Measurements from ENCODE around the gene NAALAD2.
"Not testable (repeated sequence)": the region's sequence is repeated elsewhere in the genome, so short reads cannot be mapped to it uniquely, and the experiment has no call there.

The NAALAD2 gene

GRCh38 chr11:90237004-90237403 is 102.5 kb downstream of the NAALAD2 start:
- no peak overlapping the region for H3K4me3 ChIP-seq
- H3K4me1 ChIP-seq = no peaks in the 10 kb centered on the region
- in situ Hi-C loops (cut with MboI; ENCODE audit: low sequenced_read_pairs) = no loop called here
- no peak for DNase-seq (ENCODE audit: low spot score in 2 of 2)
- 0 out of 2 replicates have a peak, but pooled peaks cover 3% of the 10 kb centered on the region for H3K27me3 ChIP-seq (ENCODE audit: low read depth)
- no peaks in the 10 kb centered on the region for H3K36me3 ChIP-seq (replicated peaks)
- H3K9me3 ChIP-seq = no peaks in the 10 kb centered on the region

- H3K4me3 ChIP-seq; H3K27me3 ChIP-seq (ENCODE audit: low read depth); H3K9me3 ChIP-seq; in situ Hi-C loops (cut with MboI; ENCODE audit: low sequenced_read_pairs); H3K4me1 ChIP-seq; H3K36me3 ChIP-seq (replicated peaks): not testable (repeated sequence)
- peak in 1 of 2 experiments; percentile 26 for DNase-seq (ENCODE audit: low spot score in 2 of 2)
Measured at GRCh38 chr11:90239967-90240636, 105.6 kb downstream of the NAALAD2 start.

GRCh38 chr11:90241414-90241813 is 107.0 kb downstream of the NAALAD2 start:
- no peaks in the 10 kb centered on the region for H3K27me3 ChIP-seq (ENCODE audit: low read depth)
- H3K9me3 ChIP-seq = no peaks in the 10 kb centered on the region
- no peaks in the 10 kb centered on the region for H3K36me3 ChIP-seq (replicated peaks)
- H3K4me1 ChIP-seq = no peaks in the 10 kb centered on the region
- no peak overlapping the region for H3K4me3 ChIP-seq
- in situ Hi-C loops (cut with MboI; ENCODE audit: low sequenced_read_pairs) = no loop called here
- no peak for DNase-seq (ENCODE audit: low spot score in 2 of 2)
